Mesothelial cell of epicardium (in vitro differentiated cells): ENCODE data around the gene EVI5L. TPM values are rescaled to one million over a fixed set of nuclear protein-coding genes. Genes with fewer than 3 reads are reported as not detected.

Experiments used
- DNase-seq, 2 experiments: peaks; one replicate each; pipeline ENCODE4 v3.0.0; 2021; ENCODE audit warnings: low spot score in 2 of 2; ENCODE audit not compliant: unreplicated experiment in 2 of 2
- H3K27ac Mint-ChIP-seq: 2 replicates; pipeline ENCODE4 v1.8.0; 2021; ENCODE audit warnings: mixed read lengths
- H3K27me3 Mint-ChIP-seq: 2 replicates; pipeline ENCODE4 v1.8.0; 2021; ENCODE audit warnings: low read depth, mixed read lengths
- H3K36me3 Mint-ChIP-seq: 2 replicates; pipeline ENCODE4 v1.8.0; 2021; ENCODE audit warnings: mixed read lengths
- H3K4me1 Mint-ChIP-seq: 2 replicates; pipeline ENCODE4 v1.8.0; 2021; ENCODE audit warnings: mixed read lengths
- H3K4me3 Mint-ChIP-seq: 2 replicates; pipeline ENCODE4 v1.8.0; 2021; ENCODE audit warnings: mild to moderate bottlenecking, moderate library complexity, mixed read lengths
- H3K9me3 Mint-ChIP-seq: 2 replicates; pipeline ENCODE4 v1.8.0; 2021; ENCODE audit warnings: mixed read lengths
- CTCF ChIP-seq: fragments of 200-600 bp; sonication (generic); IDR thresholded peaks from one replicate; pipeline ENCODE4 v1.5.0; 2021; ENCODE audit warnings: antibody characterized with exemption; ENCODE audit not compliant: unreplicated experiment
- total RNA-seq: library from RNA; stranded (reverse); gene quantifications from 3 replicates; pipeline ENCODE4 v1.2.1, GENCODE V29; 2021

Gene EVI5L
- total RNA-seq, 1 donor from 2014 or later, result 21.7 TPM

GRCh38 chr19:7867092-7867844, 37.2 kb downstream of the EVI5L start:
- H3K4me1 Mint-ChIP-seq, result peaks cover 18% of the 10 kb centered on the region
- no peaks in the 10 kb centered on the region for H3K9me3 Mint-ChIP-seq
- no peak overlapping the region for H3K27ac Mint-ChIP-seq
- H3K4me3 Mint-ChIP-seq, result no peak overlapping the region
- peaks cover 62% of the 10 kb centered on the region for H3K27me3 Mint-ChIP-seq
- no peaks in the 10 kb centered on the region for H3K36me3 Mint-ChIP-seq
- no peak for TF ChIP-seq CTCF
- DNase-seq, result no peak

- Mint-ChIP-seq H3K4me3 (peak overlapping the region; percentile 58), H3K9me3 (no peaks in the 10 kb centered on the region), H3K4me1 (peaks cover 21% of the 10 kb centered on the region), H3K36me3 (no peaks in the 10 kb centered on the region), H3K27ac (no peak overlapping the region), H3K27me3 (peaks cover 65% of the 10 kb centered on the region)
- TF ChIP-seq CTCF, result no peak
- no peak for DNase-seq
These were observed 38.3 kb downstream of the EVI5L start for GRCh38 chr19:7868326-7868670.

GRCh38 chr19:7868671-7869452, 38.8 kb downstream of the EVI5L start:
- H3K36me3 Mint-ChIP-seq, result no peaks in the 10 kb centered on the region
- peak overlapping the region; percentile 82 for H3K27ac Mint-ChIP-seq
- peak overlapping the region; percentile 58 for H3K4me3 Mint-ChIP-seq
- H3K27me3 Mint-ChIP-seq, result peaks cover 62% of the 10 kb centered on the region
- TF ChIP-seq CTCF, result peak; percentile 96
- H3K4me1 Mint-ChIP-seq, result peaks cover 23% of the 10 kb centered on the region
- DNase-seq, result peak; percentile 73 to 91
- no peaks in the 10 kb centered on the region for H3K9me3 Mint-ChIP-seq

GRCh38 chr19:7869453-7869909, 39.5 kb downstream of the EVI5L start:
- Mint-ChIP-seq H3K4me1 (peaks cover 23% of the 10 kb centered on the region), H3K9me3 (no peaks in the 10 kb centered on the region), H3K27me3 (peaks cover 56% of the 10 kb centered on the region), H3K27ac (no peak overlapping the region), H3K36me3 (no peaks in the 10 kb centered on the region), H3K4me3 (peak overlapping the region; percentile 51)
- DNase-seq, result peak; percentile 67 to 88
- peak; percentile 62 for TF ChIP-seq CTCF

GRCh38 chr19:7869910-7870511, 40.0 kb downstream of the EVI5L start:
- Mint-ChIP-seq H3K27me3 (peaks cover 56% of the 10 kb centered on the region), H3K36me3 (no peaks in the 10 kb centered on the region), H3K27ac (peak overlapping the region; percentile 25), H3K4me3 (peak overlapping the region; percentile 50), H3K4me1 (peaks cover 27% of the 10 kb centered on the region), H3K9me3 (no peaks in the 10 kb centered on the region)
- no peak for TF ChIP-seq CTCF
- DNase-seq, result peak in 1 of 2 experiments; percentile 65
